Karpas-422 (cell line): ENCODE data around the gene FALEC. TPM values are rescaled to one million over a fixed set of nuclear protein-coding genes. Genes with fewer than 3 reads are reported as not detected.
"Not testable (repeated sequence)": the region's sequence is repeated elsewhere in the genome, so short reads cannot be mapped to it uniquely, and the experiment has no call there.

ENCODE experiments used
- DNase-seq: peaks from one replicate; pipeline ENCODE4 v3.0.0-alpha.2; 2015
- H2AFZ ChIP-seq: fragments of 200-600 bp; sonication (generic); 2 replicates; pipeline ENCODE4 v1.6.1; 2014; ENCODE audit warnings: antibody characterized with exemption, low read length, mixed read lengths
- H3K27ac ChIP-seq: fragments of 200-600 bp; sonication (generic); 2 replicates; pipeline ENCODE4 v1.5.1; 2014; ENCODE audit warnings: mild to moderate bottlenecking, low read length, moderate library complexity
- H3K27me3 ChIP-seq: fragments of 200-600 bp; sonication (generic); 2 replicates; pipeline ENCODE4 v1.6.1; 2014; ENCODE audit warnings: low read length, mixed read lengths
- H3K36me3 ChIP-seq: fragments of 200-600 bp; sonication (generic); 2 replicates; pipeline ENCODE4 v1.6.1; 2014; ENCODE audit warnings: low read length, mixed read lengths; ENCODE audit not compliant: insufficient read depth
- H3K4me1 ChIP-seq: fragments of 200-600 bp; sonication (generic); 2 replicates; pipeline ENCODE4 v1.6.1; 2014; ENCODE audit warnings: mild to moderate bottlenecking, low read length, mixed read lengths
- H3K4me2 ChIP-seq: fragments of 200-600 bp; sonication (generic); 2 replicates; pipeline ENCODE4 v1.6.1; 2014; ENCODE audit warnings: low read length, low read depth, mild to moderate bottlenecking; ENCODE audit not compliant: poor library complexity, severe bottlenecking
- H3K4me3 ChIP-seq: fragments of 200-600 bp; sonication (generic); 2 replicates; pipeline ENCODE4 v1.5.1; 2014; ENCODE audit warnings: mild to moderate bottlenecking, antibody characterized with exemption, low read length, mixed read lengths
- H3K79me2 ChIP-seq: fragments of 200-600 bp; sonication (generic); 2 replicates; pipeline ENCODE4 v1.6.1; 2014; ENCODE audit warnings: mild to moderate bottlenecking, low read length, mixed read lengths
- H3K9ac ChIP-seq: fragments of 200-600 bp; sonication (generic); 2 replicates; pipeline ENCODE4 v1.6.0; 2014; ENCODE audit warnings: low read length
- H3K9me2 ChIP-seq: fragments of 200-600 bp; sonication (generic), shearing (Covaris generic); replicated peaks from 2 replicates; pipeline ENCODE4 v1.6.0; 2014; ENCODE audit warnings: mild to moderate bottlenecking, low read length, moderate library complexity; ENCODE audit not compliant: insufficient read depth
- H3K9me3 ChIP-seq: fragments of 300-700, 200-600 bp; sonication (generic); 2 replicates; pipeline ENCODE4 v1.6.1; 2014; ENCODE audit warnings: low read length, mixed read lengths
- H4K20me1 ChIP-seq: fragments of 200-600 bp; sonication (generic); 2 replicates; pipeline ENCODE4 v1.6.1; 2014; ENCODE audit warnings: mild to moderate bottlenecking, antibody characterized with exemption, low read length, low read depth; ENCODE audit not compliant: insufficient read depth
- small RNA-seq: library from RNA; depleted of rRNA; stranded (forward); fragments of <200 nt; gene quantifications from one replicate; pipeline ENCODE3, GENCODE V24; 2014
- total RNA-seq: library from RNA; depleted of rRNA; stranded (reverse); fragments of >200 nt; shearing (Covaris generic); gene quantifications from 2 replicates; pipeline ENCODE4 v1.2.3, GENCODE V29; 2014; ENCODE audit warnings: low replicate concordance; rRNA removed

Gene FALEC
- total RNA-seq, 1 experiment from 2014 or later: not detected

DNA sequence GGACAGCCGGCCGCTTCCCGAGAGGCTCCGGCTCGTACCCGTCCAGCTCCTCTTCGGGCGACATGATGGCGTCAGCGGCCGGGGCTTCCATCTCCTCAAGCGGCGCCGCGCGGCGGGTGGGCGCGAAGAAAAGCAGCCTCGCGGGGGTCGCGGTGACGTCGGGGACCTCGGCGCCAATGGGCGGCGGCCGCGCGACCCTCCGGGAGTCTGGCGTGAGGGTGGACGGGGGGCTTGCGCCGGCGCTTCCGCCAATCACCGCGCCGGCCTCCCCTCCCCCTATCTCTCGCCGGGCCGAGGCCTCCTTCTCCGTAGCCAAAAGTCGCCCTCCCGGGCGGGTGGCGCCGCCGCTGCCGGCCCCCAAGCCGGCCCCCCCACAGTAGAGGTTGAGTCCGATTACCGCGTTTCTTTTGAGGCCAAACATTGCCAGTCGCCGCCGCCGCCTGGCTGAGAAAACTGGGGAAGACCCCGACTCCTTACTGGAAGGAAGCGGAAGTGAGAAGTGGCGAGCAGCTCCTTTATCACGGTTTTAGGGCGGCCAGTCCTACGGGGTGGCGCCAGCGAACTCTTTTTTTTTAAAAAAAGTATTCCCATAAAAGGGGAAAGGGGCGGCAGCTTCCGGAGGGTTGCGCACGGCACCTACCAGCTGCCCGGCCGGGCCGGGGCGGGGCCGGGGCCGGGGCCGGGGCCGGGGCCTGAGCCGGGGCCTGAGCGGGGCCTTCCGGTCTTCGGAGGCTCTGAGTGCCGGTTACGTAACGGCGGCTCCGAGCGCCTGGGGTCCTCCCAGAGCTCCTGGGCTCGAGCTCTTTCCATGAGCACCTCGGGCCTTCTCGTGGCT is 63.8 kb downstream of the FALEC start, which contains the start of gene MCL1:
MCL1 (minus strand) TSS at position 501 of the 835 bp plus-strand sequence; CDS start at position 421, 80 bp downstream.
- peak within 1 kb of the TSS; percentile 97 for H3K9ac ChIP-seq
- no peaks in the 10 kb centered on the region for H3K9me3 ChIP-seq
- peak within 1 kb of the TSS; percentile 93 for H3K27ac ChIP-seq
- H3K9me2 ChIP-seq: no peaks in the 10 kb centered on the region
- peaks cover 47% of the 10 kb centered on the region for H3K36me3 ChIP-seq
- peak within 1 kb of the TSS; percentile 89 for H3K4me3 ChIP-seq
- no peaks in the 10 kb centered on the region for H3K27me3 ChIP-seq
- peaks cover 50% of the 10 kb centered on the region for H3K4me1 ChIP-seq
- H4K20me1 ChIP-seq: peaks cover 50% of the 10 kb centered on the region
- DNase-seq: peak; percentile 98
- H3K4me2 ChIP-seq: peak within 1 kb of the TSS; percentile 97
- peaks cover 66% of the 10 kb centered on the region for H3K79me2 ChIP-seq
- no peak within 1 kb of the TSS for H2AFZ ChIP-seq

DNA sequence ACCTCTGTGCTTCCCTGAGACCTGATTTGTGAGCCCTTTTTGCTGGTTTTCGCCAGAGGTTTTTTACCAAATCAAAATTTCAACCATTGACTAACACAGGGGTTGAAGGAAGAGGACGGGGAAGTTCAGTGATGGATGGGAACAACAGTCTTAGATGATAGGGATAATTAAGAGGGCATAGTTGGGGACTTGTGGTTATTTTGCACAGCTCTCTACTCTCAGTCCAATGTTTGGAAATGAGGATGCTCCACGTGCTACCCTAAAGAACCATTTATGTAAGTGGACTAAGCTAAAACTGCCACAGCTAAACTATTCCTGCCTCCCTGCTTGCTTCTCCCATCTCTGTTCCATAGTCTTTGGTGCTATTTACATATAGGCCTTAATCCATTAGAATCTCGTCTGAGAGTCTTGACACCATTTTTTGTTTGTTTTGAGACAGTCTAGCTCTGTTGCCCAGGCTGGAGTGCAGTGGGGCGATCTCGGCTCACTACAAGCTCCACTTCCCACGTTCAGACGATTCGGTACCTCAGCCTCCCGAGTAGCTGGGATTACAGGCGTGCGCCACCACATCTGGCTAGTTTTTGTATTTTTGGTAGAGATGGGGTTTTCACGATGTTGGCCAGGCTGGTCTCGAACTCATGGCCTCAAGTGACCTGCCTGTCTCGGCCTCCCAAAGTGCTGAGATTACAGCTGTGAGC is 64.5 kb downstream of the FALEC start:
- peaks cover 59% of the 10 kb centered on the region for H3K79me2 ChIP-seq
- H2AFZ ChIP-seq: no peak overlapping the region
- H3K9me2 ChIP-seq: no peaks in the 10 kb centered on the region
- peak overlapping the region; percentile 92 for H3K4me2 ChIP-seq
- H3K27me3 ChIP-seq: no peaks in the 10 kb centered on the region
- DNase-seq: no peak
- peaks cover 42% of the 10 kb centered on the region for H3K4me1 ChIP-seq
- peaks cover 43% of the 10 kb centered on the region for H4K20me1 ChIP-seq
- peak overlapping the region; percentile 73 for H3K4me3 ChIP-seq
- H3K9me3 ChIP-seq: no peaks in the 10 kb centered on the region
- peak overlapping the region; percentile 79 for H3K9ac ChIP-seq
- H3K27ac ChIP-seq: peak overlapping the region; percentile 93
- peaks cover 40% of the 10 kb centered on the region for H3K36me3 ChIP-seq

DNA sequence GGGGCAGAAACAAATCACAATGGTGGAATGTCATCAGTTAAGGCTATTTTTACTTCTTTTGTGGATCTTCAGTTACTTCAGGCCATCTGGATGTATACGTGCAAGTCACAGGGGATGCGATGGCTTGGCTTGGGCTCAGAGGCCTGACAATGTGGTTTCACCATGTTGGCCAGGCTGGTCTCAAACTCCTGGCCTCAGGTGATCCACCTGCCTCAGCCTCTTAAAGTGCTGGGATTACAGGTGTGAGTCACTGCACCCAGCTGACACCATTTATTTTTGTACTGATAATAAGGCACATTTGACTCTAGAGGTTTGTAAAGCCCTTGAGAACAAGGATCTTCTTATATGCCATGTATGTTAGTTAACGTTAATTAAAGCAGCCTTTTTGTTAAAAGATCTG is 65.4 kb downstream of the FALEC start:
- H2AFZ ChIP-seq, DNase-seq, H3K9me3 ChIP-seq, H3K9me2 ChIP-seq, H3K27me3 ChIP-seq: not testable (repeated sequence)
- Histone ChIP-seq H3K4me2 (peak overlapping the region; percentile 44), H3K36me3 (peaks cover 31% of the 10 kb centered on the region), H3K4me1 (peaks cover 33% of the 10 kb centered on the region), H3K9ac (0 out of 2 replicates have a peak overlapping the region, but pooled peaks have one; percentile 17), H3K4me3 (peak overlapping the region; percentile 18; the same call in 1 of the 2 replicates), H4K20me1 (peaks cover 34% of the 10 kb centered on the region), H3K79me2 (peaks cover 50% of the 10 kb centered on the region), H3K27ac (peak overlapping the region; percentile 56; the same call in 1 of the 2 replicates)

DNA sequence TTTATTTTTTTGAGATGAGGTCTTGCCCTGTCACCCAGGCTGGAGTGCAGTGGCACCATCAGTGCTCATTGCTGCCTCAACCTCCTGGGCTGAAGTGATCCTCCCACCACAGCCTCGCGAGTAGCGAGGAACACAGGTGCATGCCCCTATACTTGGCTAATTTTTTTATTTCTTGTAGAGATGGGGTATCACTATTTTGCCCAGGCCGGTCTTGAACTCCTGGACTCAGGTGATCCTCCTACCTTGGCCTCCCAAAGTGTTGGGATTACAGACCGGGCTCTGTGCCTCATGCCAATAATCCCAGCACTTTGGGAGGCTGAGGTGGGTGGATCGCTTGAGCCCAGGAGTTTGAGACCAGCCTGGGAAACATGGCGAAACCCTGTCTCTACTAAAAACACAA is 65.9 kb downstream of the FALEC start:
- H3K9me2 ChIP-seq, DNase-seq, H2AFZ ChIP-seq, H3K27me3 ChIP-seq, H3K9me3 ChIP-seq: not testable (repeated sequence)
- H4K20me1 ChIP-seq: peaks cover 29% of the 10 kb centered on the region
- peaks cover 26% of the 10 kb centered on the region for H3K36me3 ChIP-seq
- peaks cover 29% of the 10 kb centered on the region for H3K4me1 ChIP-seq
- H3K4me2 ChIP-seq: peak overlapping the region; percentile 44
- 0 out of 2 replicates have a peak overlapping the region, but pooled peaks have one; percentile 17 for H3K9ac ChIP-seq
- peak overlapping the region; percentile 56; the same call in 1 of the 2 replicates for H3K27ac ChIP-seq
- peaks cover 45% of the 10 kb centered on the region for H3K79me2 ChIP-seq
- peak overlapping the region; percentile 18; the same call in 1 of the 2 replicates for H3K4me3 ChIP-seq

DNA sequence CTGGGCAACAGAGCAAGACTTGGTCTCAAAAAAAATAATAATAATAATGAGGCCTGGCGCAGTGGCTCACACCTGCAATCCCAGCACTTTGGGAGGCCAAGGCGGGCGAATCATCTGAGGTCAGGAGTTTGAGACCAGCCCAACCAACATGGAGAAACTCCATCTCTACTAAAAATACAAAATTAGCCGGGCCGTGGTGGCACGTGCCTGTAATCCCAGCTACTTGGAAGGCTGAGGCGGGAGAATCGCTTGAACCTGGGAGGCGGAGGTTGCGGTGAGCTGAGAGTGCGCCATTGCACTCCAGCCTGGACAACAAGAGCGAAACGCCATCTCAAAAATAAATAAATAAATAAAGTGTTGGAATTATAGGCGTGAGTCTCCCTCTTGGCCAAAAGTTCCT is 66.4 kb downstream of the FALEC start:
- H3K27ac ChIP-seq, H2AFZ ChIP-seq, DNase-seq, H3K4me2 ChIP-seq, H3K9ac ChIP-seq, H3K9me2 ChIP-seq, H3K27me3 ChIP-seq, H3K4me3 ChIP-seq, H3K9me3 ChIP-seq: not testable (repeated sequence)
- peaks cover 40% of the 10 kb centered on the region for H3K79me2 ChIP-seq
- H4K20me1 ChIP-seq: peaks cover 24% of the 10 kb centered on the region
- peaks cover 23% of the 10 kb centered on the region for H3K4me1 ChIP-seq
- peaks cover 21% of the 10 kb centered on the region for H3K36me3 ChIP-seq

DNA sequence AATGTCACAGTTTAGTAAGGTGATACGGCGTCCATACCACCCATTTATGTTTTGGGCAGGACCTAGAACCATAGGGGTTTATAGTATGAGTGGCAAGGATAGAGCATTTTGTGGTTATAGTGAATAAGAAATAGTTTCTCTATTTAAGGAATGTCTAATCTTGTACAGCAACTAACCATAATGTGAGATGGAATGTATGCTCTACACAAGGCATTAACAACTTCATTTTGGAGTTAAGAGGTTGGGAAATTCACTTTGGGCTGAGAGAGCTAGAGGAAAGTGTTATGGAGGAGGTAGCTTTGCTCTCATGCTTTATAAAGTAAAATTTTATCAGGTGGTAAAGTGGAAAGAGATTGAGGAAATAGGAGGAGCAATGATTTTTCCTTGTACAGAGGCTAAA is 66.8 kb downstream of the FALEC start:
- H3K9me2 ChIP-seq: no peaks in the 10 kb centered on the region
- no peaks in the 10 kb centered on the region for H3K9me3 ChIP-seq
- H3K27me3 ChIP-seq: no peaks in the 10 kb centered on the region
- no peak for DNase-seq
- H3K4me1 ChIP-seq: peaks cover 19% of the 10 kb centered on the region
- peaks cover 17% of the 10 kb centered on the region for H3K36me3 ChIP-seq
- no peak overlapping the region for H3K9ac ChIP-seq
- peaks cover 36% of the 10 kb centered on the region for H3K79me2 ChIP-seq
- no peak overlapping the region for H2AFZ ChIP-seq
- H3K4me3 ChIP-seq: no peak overlapping the region
- no peak overlapping the region for H3K4me2 ChIP-seq
- H4K20me1 ChIP-seq: peaks cover 20% of the 10 kb centered on the region
- H3K27ac ChIP-seq: peak overlapping the region; percentile 16; the same call in 1 of the 2 replicates

Small RNA genes lying within 50 kb of the gene (small RNA-seq; reads per million reads assigned to genes)
- gene MIR4257 (not detected), gene RN7SL473P (not detected), gene RN7SL600P (not detected)

Other genes with a start within 250 kb of the FALEC start
- gene APH1A, start 246.7 kb upstream of the FALEC start, total RNA-seq: 122 and 130 TPM in 2 replicates
- 5.1 and 21.2 TPM in 2 replicates for gene C1orf54, start 243.0 kb upstream of the FALEC start, total RNA-seq
- 4.1 and 4.9 TPM in 2 replicates for gene CIART, start 233.2 kb upstream of the FALEC start, total RNA-seq
- 71.0 and 75.0 TPM in 2 replicates for gene MRPS21, start 221.9 kb upstream of the FALEC start, total RNA-seq
- 50.5 and 51.6 TPM in 2 replicates for gene PRPF3, start 194.2 kb upstream of the FALEC start, total RNA-seq
- 17.9 and 29.9 TPM in 2 replicates for gene RPRD2, start 151.6 kb upstream of the FALEC start, total RNA-seq
- gene TARS2, start 28.3 kb upstream of the FALEC start, total RNA-seq: 38.3 and 77.2 TPM in 2 replicates
- 2.2 and 7.2 TPM in 2 replicates for gene ECM1, start 7.6 kb upstream of the FALEC start, total RNA-seq
- not detected in 2 replicates for gene ADAMTSL4, start 33.7 kb downstream of the FALEC start, total RNA-seq
- gene MCL1, start 63.9 kb downstream of the FALEC start, total RNA-seq: 141 and 150 TPM in 2 replicates
- gene ENSA, start 113.9 kb downstream of the FALEC start, total RNA-seq: 113 and 121 TPM in 2 replicates
- gene GOLPH3L, start 181.4 kb downstream of the FALEC start, total RNA-seq: 15.2 and 28.1 TPM in 2 replicates
- 0.51 and 2.8 TPM in 2 replicates for gene HORMAD1, start 205.1 kb downstream of the FALEC start, total RNA-seq